Astrocyte (in vitro differentiated cells and primary cell): ENCODE measurements around the gene FAM3A.

Experiments
- CTCF ChIP-seq: IDR thresholded peaks from 2 replicates; pipeline ENCODE4 v1.5.1; 2011; ENCODE audit warnings: low read depth, mild to moderate bottlenecking, inconsistent platforms, low read length, moderate library complexity; ENCODE audit not compliant: insufficient read depth
- EZH2 ChIP-seq: IDR thresholded peaks from 2 replicates; pipeline ENCODE4 v1.6.1; 2012; ENCODE audit warnings: mild to moderate bottlenecking, low read length, inconsistent platforms; ENCODE audit not compliant: insufficient read depth

DNA sequence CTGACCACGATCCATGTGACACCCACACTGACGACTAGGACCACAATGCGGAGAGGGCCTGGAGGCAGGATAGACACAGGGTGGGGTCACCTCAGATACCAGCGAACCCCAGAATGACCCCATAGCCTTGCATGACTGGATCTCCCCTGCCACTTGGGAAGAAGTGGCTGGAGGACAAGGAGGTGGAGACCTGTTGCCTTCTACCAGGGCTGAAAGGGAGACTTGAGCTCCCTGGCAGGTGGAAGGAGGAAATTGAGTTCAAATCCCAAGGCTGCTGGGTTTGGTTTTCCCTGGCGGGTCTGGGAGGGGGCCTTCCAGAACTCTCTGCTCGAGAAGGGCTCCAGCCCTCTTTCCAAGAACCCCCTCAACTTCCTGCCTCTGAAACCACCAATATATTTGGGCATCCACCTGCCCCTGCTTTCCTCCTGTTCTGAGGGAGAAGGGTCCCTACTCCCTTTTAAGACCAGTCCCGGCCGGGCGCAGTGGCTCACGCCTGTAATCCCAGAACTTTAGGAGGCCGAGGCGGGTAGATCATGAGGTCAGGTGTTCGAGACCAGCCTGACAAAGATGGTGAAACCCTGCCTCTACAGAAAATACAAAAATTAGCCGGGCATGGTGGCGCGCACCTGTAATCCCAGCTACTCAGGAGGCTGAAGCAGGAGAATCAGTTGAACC lies 3.0 kb downstream of the FAM3A start:
- TF ChIP-seq CTCF: no peak
- TF ChIP-seq EZH2: no peak
